ENCODE measurements around the gene FAM241A.
A peak's percentile ranks its signal among the peaks of the same experiment; 100 is the strongest.

The FAM241A gene

GRCh38 chr4:112230879-112231778, 85.9 kb downstream of the FAM241A start:
- peak; percentile 97 to 98 for DNase-seq (ENCODE audit: low read depth in 2 of 2)
- TF ChIP-seq CTCF (IDR thresholded peaks at IDR 0.05; ENCODE audit: low read depth, low read length), result no peak
- peak overlapping the region; percentile 91 to 99 for H3K4me3 ChIP-seq (replicated peaks in 1 of 2; ENCODE audit: low read depth in 2 of 2, low read length in 2 of 2)

GRCh38 chr4:112231779-112232713, 86.8 kb downstream of the FAM241A start, which contains the start of gene AP1AR:
AP1AR (plus strand) TSS chr4:112231787; CDS start chr4:112232092, 305 bp downstream.
- TF ChIP-seq CTCF (IDR thresholded peaks at IDR 0.05; ENCODE audit: low read depth, low read length), result peak; percentile 49
- peak; percentile 72 to 80 for DNase-seq (ENCODE audit: low read depth in 2 of 2)

GRCh38 chr4:112234952-112235609, 89.8 kb downstream of the FAM241A start:
- DNase-seq (ENCODE audit: low read depth in 2 of 2), result peak; percentile 90 to 93
- no peak overlapping the region for H3K4me3 ChIP-seq (replicated peaks in 1 of 2; ENCODE audit: low read depth in 2 of 2, low read length in 2 of 2)
- TF ChIP-seq CTCF (IDR thresholded peaks at IDR 0.05; ENCODE audit: low read depth, low read length), result peak; percentile 75

More at GRCh38 chr4:112231779-112232713, 86.8 kb downstream of the FAM241A start, which contains the start of gene AP1AR:
- peak within 1 kb of the TSS; percentile 91 to 99 for H3K4me3 ChIP-seq (replicated peaks in 1 of 2; ENCODE audit: low read depth in 2 of 2, low read length in 2 of 2)

- no peak for TF ChIP-seq CTCF (IDR thresholded peaks at IDR 0.05; ENCODE audit: low read depth, low read length)
- DNase-seq (ENCODE audit: low read depth in 2 of 2), result no peak
- H3K4me3 ChIP-seq (replicated peaks in 1 of 2; ENCODE audit: low read depth in 2 of 2, low read length in 2 of 2), result no peak overlapping the region
These were observed 90.8 kb downstream of the FAM241A start for GRCh38 chr4:112236040-112236439.

- no peak overlapping the region for H3K4me3 ChIP-seq (replicated peaks in 1 of 2; ENCODE audit: low read depth in 2 of 2, low read length in 2 of 2)
- TF ChIP-seq CTCF (IDR thresholded peaks at IDR 0.05; ENCODE audit: low read depth, low read length), result no peak
- DNase-seq (ENCODE audit: low read depth in 2 of 2), result no peak
These were observed 93.6 kb downstream of the FAM241A start for GRCh38 chr4:112238833-112239232.
